Activated effector memory CD4-positive, alpha-beta T cell treated with anti-CD3 and anti-CD28 coated beads, Interleukin-2, amount 50 U/mL, for 16 hours (primary cell): ENCODE results near the gene LRIG1.

Experiments used
- DNase-seq: peaks from one replicate; pipeline ENCODE4 v3.0.0-alpha.2; 2020

The LRIG1 gene

GRCh38 chr3:66378256-66378655 is 122.6 kb downstream of the LRIG1 start:
- DNase-seq = peak; percentile 81

GRCh38 chr3:66377800-66378199 is 123.0 kb downstream of the LRIG1 start:
- DNase-seq = no peak

- DNase-seq = no peak
These were observed 124.3 kb downstream of the LRIG1 start for GRCh38 chr3:66376568-66376967.

- DNase-seq = no peak
These were observed 128.0 kb downstream of the LRIG1 start for GRCh38 chr3:66372681-66373350.

- no peak for DNase-seq
These were observed 129.4 kb downstream of the LRIG1 start for GRCh38 chr3:66371432-66371831.

- DNase-seq = no peak
These were observed 130.6 kb downstream of the LRIG1 start for GRCh38 chr3:66370179-66370578.

- DNase-seq = no peak
These were observed 132.8 kb downstream of the LRIG1 start for GRCh38 chr3:66367979-66368378.

GRCh38 chr3:66366747-66367146 is 134.1 kb downstream of the LRIG1 start:
- no peak for DNase-seq

- DNase-seq = no peak
These were observed 135.7 kb downstream of the LRIG1 start for GRCh38 chr3:66365080-66365479.

- DNase-seq = no peak
These were observed 137.7 kb downstream of the LRIG1 start for GRCh38 chr3:66363148-66363547.

- DNase-seq = no peak
These were observed 138.3 kb downstream of the LRIG1 start for GRCh38 chr3:66362541-66362941.

- no peak for DNase-seq
These were observed 139.5 kb downstream of the LRIG1 start for GRCh38 chr3:66361356-66361755.

- no peak for DNase-seq
These were observed 144.8 kb downstream of the LRIG1 start for GRCh38 chr3:66355997-66356396.

GRCh38 chr3:66355394-66355793 is 145.4 kb downstream of the LRIG1 start:
- no peak for DNase-seq

GRCh38 chr3:66354001-66354400 is 146.8 kb downstream of the LRIG1 start:
- DNase-seq = no peak

- DNase-seq = no peak
These were observed 147.3 kb downstream of the LRIG1 start for GRCh38 chr3:66353530-66353929.

GRCh38 chr3:66353039-66353438 is 147.8 kb downstream of the LRIG1 start:
- no peak for DNase-seq

- DNase-seq = no peak
These were observed 150.2 kb downstream of the LRIG1 start for GRCh38 chr3:66350601-66351000.

GRCh38 chr3:66348704-66349103 is 152.1 kb downstream of the LRIG1 start:
- no peak for DNase-seq

- DNase-seq = no peak
These were observed 155.8 kb downstream of the LRIG1 start for GRCh38 chr3:66344848-66345578.

- no peak for DNase-seq
These were observed 156.4 kb downstream of the LRIG1 start for GRCh38 chr3:66344391-66344811.

- DNase-seq = no peak
These were observed 158.0 kb downstream of the LRIG1 start for GRCh38 chr3:66342717-66343356.

GRCh38 chr3:66338927-66339326 is 161.9 kb downstream of the LRIG1 start:
- no peak for DNase-seq

- DNase-seq = no peak
These were observed 164.5 kb downstream of the LRIG1 start for GRCh38 chr3:66336333-66336766.
